Bronchial epithelial cell (primary cell): Measurements from ENCODE around the gene MT1H. TPM values are rescaled to one million over a fixed set of nuclear protein-coding genes. Genes with fewer than 3 reads are reported as not detected.

Source experiments
- DNase-seq: peaks from one replicate; pipeline ENCODE4 v3.0.0-alpha.2; 2010; ENCODE audit warnings: low read depth
- FAIRE-seq: peaks from 2 replicates; lab custom pipeline; 2011; peaks lifted over from hg19 to GRCh38; lab: Jason Lieb, UNC
- H3K27me3 ChIP-seq: 2 replicates; pipeline ENCODE4 v1.5.1; 2011; ENCODE audit warnings: low read length; ENCODE audit not compliant: control insufficient read depth, insufficient read depth
- H3K36me3 ChIP-seq: 2 replicates; pipeline ENCODE4 v1.5.1; 2011; ENCODE audit warnings: low read length; ENCODE audit not compliant: control insufficient read depth, insufficient read depth
- H3K4me3 ChIP-seq: 2 replicates; pipeline ENCODE4 v1.5.1; 2011; ENCODE audit warnings: mild to moderate bottlenecking, low read depth, low read length, control low read depth
- total RNA-seq: library from RNA; depleted of rRNA; stranded (reverse); fragments of >200 nt; gene quantifications from 2 replicates; pipeline ENCODE4 v1.2.1, GENCODE V29; 2014
- TF ChIP-seq, protein P1 (sequence below): IDR thresholded peaks from 2 replicates; pipeline ENCODE4 v1.5.1; 2011; ENCODE audit warnings: mild to moderate bottlenecking, moderate library complexity, low read length, control low read depth, inconsistent platforms; ENCODE audit not compliant: insufficient read depth, severe bottlenecking

The MT1H gene
- total RNA-seq, 1 donor from 2014 or later, result not detected

DNA sequence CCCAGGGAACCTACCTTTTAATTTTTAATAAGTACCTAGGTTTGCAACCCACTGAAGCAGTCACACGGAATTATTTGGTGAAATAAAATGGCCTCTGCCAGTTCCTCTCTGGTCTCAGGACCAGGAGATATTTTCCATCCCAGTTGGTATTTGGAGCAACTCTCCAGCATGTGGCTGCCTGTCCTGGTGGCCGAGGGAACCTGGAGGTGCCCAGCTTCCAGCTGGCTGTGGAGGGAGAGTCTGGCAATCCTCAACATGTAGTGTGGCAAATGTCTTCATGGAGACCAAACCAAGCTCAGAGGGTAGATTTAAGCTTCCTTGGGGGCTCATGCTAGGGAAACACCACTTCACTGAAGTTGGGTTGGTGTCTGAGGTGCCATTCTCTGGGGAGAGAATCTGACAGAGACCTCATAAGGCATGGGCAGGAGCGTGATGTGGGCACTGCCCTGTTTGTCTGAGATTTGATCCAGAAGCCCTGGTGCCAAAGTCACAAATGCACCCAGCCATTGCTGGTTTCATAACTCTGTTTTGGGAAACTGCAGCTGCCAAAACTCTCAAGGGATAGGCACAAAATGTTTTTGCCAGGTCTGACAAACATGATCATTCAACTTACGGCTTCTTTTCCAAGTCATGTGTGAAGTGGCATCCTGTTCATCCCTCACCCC lies 15.4 kb downstream of the MT1H start:
- TF ChIP-seq, protein P1, sequence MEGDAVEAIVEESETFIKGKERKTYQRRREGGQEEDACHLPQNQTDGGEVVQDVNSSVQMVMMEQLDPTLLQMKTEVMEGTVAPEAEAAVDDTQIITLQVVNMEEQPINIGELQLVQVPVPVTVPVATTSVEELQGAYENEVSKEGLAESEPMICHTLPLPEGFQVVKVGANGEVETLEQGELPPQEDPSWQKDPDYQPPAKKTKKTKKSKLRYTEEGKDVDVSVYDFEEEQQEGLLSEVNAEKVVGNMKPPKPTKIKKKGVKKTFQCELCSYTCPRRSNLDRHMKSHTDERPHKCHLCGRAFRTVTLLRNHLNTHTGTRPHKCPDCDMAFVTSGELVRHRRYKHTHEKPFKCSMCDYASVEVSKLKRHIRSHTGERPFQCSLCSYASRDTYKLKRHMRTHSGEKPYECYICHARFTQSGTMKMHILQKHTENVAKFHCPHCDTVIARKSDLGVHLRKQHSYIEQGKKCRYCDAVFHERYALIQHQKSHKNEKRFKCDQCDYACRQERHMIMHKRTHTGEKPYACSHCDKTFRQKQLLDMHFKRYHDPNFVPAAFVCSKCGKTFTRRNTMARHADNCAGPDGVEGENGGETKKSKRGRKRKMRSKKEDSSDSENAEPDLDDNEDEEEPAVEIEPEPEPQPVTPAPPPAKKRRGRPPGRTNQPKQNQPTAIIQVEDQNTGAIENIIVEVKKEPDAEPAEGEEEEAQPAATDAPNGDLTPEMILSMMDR, result no peak
- Histone ChIP-seq H3K36me3 (peaks cover 9% of the 10 kb centered on the region), H3K4me3 (no peak overlapping the region), H3K27me3 (no peaks in the 10 kb centered on the region)
- peak; percentile 77 for FAIRE-seq
- peak; percentile 37 for DNase-seq

DNA sequence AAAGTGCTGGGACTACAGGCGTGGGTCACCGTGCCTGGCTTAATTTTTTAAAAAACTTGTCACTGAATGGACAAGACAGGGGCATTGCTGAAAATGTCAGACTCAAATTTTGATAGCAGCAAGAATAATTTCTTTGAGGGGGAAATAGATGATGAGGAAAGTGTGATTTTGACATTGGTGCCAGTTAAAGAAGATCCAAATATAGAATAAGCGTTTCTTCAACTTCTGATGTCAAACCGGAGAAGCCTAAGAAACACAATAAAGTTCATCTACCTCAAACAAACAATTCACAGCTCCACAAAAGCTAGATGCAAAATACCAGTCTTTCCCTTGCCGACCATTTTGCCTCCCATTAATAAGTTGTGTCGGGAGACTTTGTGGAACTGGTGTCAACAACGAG lies 17.1 kb downstream of the MT1H start:
- DNase-seq (no peak), FAIRE-seq (no peak)
- TF ChIP-seq, protein P1, result no peak
- no peak overlapping the region for H3K4me3 ChIP-seq
- no peaks in the 10 kb centered on the region for H3K27me3 ChIP-seq
- H3K36me3 ChIP-seq, result peaks cover 9% of the 10 kb centered on the region

DNA sequence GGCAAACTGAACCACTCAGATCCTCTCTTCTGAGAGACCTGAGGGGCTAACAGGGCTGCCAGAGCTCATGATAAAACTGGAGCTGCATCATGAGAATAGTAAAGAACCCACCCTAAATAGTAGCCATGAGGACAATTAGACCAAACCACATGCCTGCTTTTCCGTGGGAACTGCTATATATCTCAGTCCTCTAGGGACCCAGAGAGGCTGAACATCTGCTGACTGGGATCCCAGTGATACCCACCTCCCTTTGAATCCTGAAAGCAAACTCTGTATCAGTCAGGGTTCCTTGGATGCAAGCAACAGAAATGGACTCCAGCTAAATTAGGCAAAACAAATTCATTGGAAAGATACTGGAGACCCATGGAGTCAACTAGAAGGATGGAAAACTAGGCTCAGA lies 19.1 kb downstream of the MT1H start:
- Histone ChIP-seq H3K36me3 (peaks cover 1% of the 10 kb centered on the region), H3K4me3 (no peak overlapping the region), H3K27me3 (no peaks in the 10 kb centered on the region)
- no peak for DNase-seq
- TF ChIP-seq, protein P1, result no peak
- no peak for FAIRE-seq

DNA sequence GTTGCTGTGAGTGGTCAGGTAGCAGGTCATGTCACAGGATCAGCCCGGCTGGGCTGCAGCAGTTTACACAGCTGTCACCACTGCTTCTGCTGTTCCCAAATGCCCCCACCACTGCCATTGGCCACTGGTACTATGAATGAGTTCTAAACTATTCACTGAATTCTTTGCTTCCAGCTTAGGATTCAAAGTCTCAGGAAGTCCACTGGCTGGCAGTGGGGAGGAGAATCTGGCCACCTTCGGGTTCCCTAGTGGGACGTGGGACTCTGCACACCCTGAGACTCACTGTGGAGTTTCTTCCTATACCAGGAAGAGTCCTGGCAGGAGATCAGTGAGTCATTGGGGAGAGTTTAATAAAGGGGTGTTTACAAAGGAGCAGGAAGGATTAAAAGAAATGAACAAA lies 19.6 kb downstream of the MT1H start:
- FAIRE-seq (peak; percentile 62), DNase-seq (peak; percentile 74)
- peaks cover 1% of the 10 kb centered on the region for H3K36me3 ChIP-seq
- no peak overlapping the region for H3K4me3 ChIP-seq
- H3K27me3 ChIP-seq, result no peaks in the 10 kb centered on the region
- TF ChIP-seq, protein P1, result no peak

DNA sequence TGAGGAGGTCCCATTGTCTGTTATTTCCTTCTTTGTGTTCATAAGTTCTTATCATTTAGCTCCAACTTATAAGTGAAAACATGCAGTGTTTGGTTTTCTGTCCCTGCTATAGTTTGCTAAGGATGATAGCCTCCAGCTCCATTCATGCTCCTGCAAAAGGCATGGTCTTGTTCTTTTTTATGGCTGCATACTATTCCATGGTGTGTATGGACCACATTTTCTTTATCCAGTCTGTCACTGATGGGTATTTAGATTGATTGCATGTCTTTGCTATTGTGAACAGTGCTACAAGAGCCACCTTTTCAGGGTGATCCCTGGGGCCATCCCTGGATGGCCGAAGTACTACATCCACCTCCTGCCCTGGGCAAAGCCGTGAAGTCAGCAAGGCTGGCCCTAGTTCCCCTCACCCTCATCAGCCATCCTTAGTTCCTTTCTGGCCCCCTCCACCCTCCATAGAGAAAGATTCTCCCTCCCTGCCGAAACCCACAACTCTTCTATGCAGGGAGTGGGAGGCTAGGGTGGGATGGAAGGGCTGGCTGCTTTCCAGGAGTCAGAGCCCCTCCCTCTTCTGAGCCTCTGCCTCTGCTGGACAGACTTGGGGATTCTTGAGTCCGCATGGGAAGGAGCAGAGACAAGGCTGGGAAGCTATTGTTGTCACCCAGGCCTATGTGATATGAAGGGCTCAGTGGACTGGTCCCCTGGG lies 21.0 kb downstream of the MT1H start:
- FAIRE-seq (peak; percentile 55), DNase-seq (no peak)
- Histone ChIP-seq H3K4me3 (no peak overlapping the region), H3K27me3 (no peaks in the 10 kb centered on the region), H3K36me3 (peaks cover 1% of the 10 kb centered on the region)
- TF ChIP-seq, protein P1, result no peak
